Measurements from ENCODE around the gene DBT.

DNA sequence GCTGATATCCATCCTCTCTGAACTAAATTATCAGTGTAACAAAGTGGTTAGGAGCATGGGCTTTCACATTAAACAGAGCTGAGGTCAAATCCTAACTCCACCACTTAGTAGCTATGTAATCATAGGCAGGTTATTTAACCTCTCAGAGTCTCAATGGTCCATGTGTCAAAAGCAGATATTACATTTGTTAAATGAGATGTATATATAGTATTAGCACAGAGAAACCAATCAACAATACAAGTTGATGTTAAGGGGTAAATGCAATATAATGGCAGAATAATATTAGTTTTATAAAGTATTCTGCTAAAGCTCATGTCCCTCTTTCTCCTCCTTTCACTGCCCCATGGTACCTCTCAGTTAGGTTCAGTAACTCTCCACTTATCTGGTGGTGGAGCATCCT lies 27.2 kb downstream of the DBT start:
- TF ChIP-seq CTCF (IDR thresholded peaks at IDR 0.05): no peak
- TF ChIP-seq EZH2 (IDR thresholded peaks at IDR 0.05; ENCODE audit: borderline replicate concordance, insufficient read depth, low read depth, low read length, poor library complexity, severe bottlenecking): no peak

All from B cell (primary cell).